SK-N-SH (cell line): ENCODE results near the gene ZNF236. TPM values are rescaled to one million over a fixed set of nuclear protein-coding genes. Genes with fewer than 3 reads are reported as not detected.

ENCODE experiments used
- CTCF ChIA-PET: fragments of 300-600, 350-600 bp; formaldehyde crosslinking; extraction: SDS; loops from one replicate; lab custom pipeline; 2021; lab: Yijun Ruan, JAX
- POLR2A ChIA-PET: fragments of 350-600 bp; sonication (Branson Sonifier 250); formaldehyde crosslinking; extraction: SDS; loops from one replicate; lab custom pipeline; 2020; ENCODE audit warnings: antibody characterized with exemption, inconsistent platforms; lab: Yijun Ruan, JAX
- DNase-seq: peaks from one replicate; pipeline ENCODE4 v3.0.0; 2012
- H2AFZ ChIP-seq: fragments of 200-600 bp; sonication (generic); 2 replicates; pipeline ENCODE4 v1.8.1; 2016; ENCODE audit warnings: antibody characterized with exemption, mild to moderate bottlenecking, low read depth
- H3F3A ChIP-seq: fragments of 200-600 bp; sonication (generic); replicated peaks from 2 replicates; pipeline ENCODE3; 2016; ENCODE audit warnings: antibody characterized with exemption, mild to moderate bottlenecking; ENCODE audit not compliant: insufficient read depth
- H3K27ac ChIP-seq, 2 experiments: fragments of 200-500 bp in 1 of 2; fragments of 200-600 bp in 1 of 2; sonication (Bioruptor generic) in 1 of 2; sonication (generic), shearing (Covaris generic) in 1 of 2; 2 replicates each; pipeline versions ENCODE4 v1.5.1 to v1.6.1; 2014 to 2016; ENCODE audit warnings: low read depth in 2 of 2, inconsistent platforms in 1 of 2, low read length in 1 of 2, mild to moderate bottlenecking in 1 of 2, mixed read lengths in 1 of 2
- H3K27me3 ChIP-seq: fragments of 200-600 bp; sonication (generic), shearing (Covaris generic); 2 replicates; pipeline ENCODE4 v1.6.1; 2016; ENCODE audit warnings: mixed run types; ENCODE audit not compliant: insufficient read depth
- H3K36me3 ChIP-seq, 2 experiments: fragments of 200-500 bp in 1 of 2; fragments of 200-600 bp in 1 of 2; sonication (Bioruptor generic) in 1 of 2; sonication (generic) in 1 of 2; replicated peaks in 1 of 2; 2 replicates each; pipeline versions ENCODE3 to v1.5.1; 2014 to 2016; ENCODE audit warnings: low read length in 1 of 2, mild to moderate bottlenecking in 1 of 2; ENCODE audit not compliant: insufficient read depth in 2 of 2, control insufficient read depth in 1 of 2
- H3K4me1 ChIP-seq, 2 experiments: fragments of 200-500 bp in 1 of 2; fragments of 200-600 bp in 1 of 2; sonication (Bioruptor generic) in 1 of 2; sonication (generic), shearing (Covaris generic) in 1 of 2; 2 replicates each; pipeline versions ENCODE4 v1.5.1 to v1.6.1; 2014 to 2016; ENCODE audit warnings: low read depth in 1 of 2, low read length in 1 of 2, mixed run types in 1 of 2; ENCODE audit not compliant: insufficient read depth in 2 of 2, control insufficient read depth in 1 of 2
- H3K4me2 ChIP-seq: fragments of 200-600 bp; sonication (generic), shearing (Covaris generic); 2 replicates; pipeline ENCODE4 v1.6.1; 2017; ENCODE audit warnings: mixed run types
- H3K4me3 ChIP-seq, 2 experiments: fragments of 200-500 bp in 1 of 2; fragments of 200-600 bp in 1 of 2; sonication (Bioruptor generic) in 1 of 2; sonication (generic), shearing (Covaris generic) in 1 of 2; 2 replicates each; pipeline versions ENCODE4 v1.5.1 to v1.8.1; 2014 to 2016; ENCODE audit warnings: low read depth in 2 of 2, inconsistent platforms in 1 of 2, low read length in 1 of 2, mild to moderate bottlenecking in 1 of 2, mixed read lengths in 1 of 2, moderate library complexity in 1 of 2
- H3K79me2 ChIP-seq: fragments of 200-600 bp; sonication (generic); 2 replicates; pipeline ENCODE4 v1.8.1; 2017; ENCODE audit warnings: mild to moderate bottlenecking; ENCODE audit not compliant: insufficient read depth
- H3K9ac ChIP-seq: fragments of 200-600 bp; sonication (generic); 2 replicates; pipeline ENCODE4 v1.6.1; 2017; ENCODE audit warnings: mixed run types
- H3K9me2 ChIP-seq: fragments of 200-600 bp; sonication (generic); 2 replicates; pipeline ENCODE4 v1.6.1; 2017; ENCODE audit warnings: mixed run types
- H3K9me3 ChIP-seq: fragments of 200-600 bp; sonication (generic); 2 replicates; pipeline ENCODE4 v1.6.1; 2017; ENCODE audit warnings: mixed run types, mild to moderate bottlenecking, moderate library complexity
- H4K20me1 ChIP-seq: fragments of 200-600 bp; sonication (generic); 2 replicates; pipeline ENCODE4 v1.6.1; 2017; ENCODE audit warnings: mild to moderate bottlenecking, mixed run types; ENCODE audit not compliant: insufficient read depth
- CHD2 ChIP-seq: fragments of 150-350 bp; IDR thresholded peaks from 2 replicates; pipeline ENCODE4 v1.6.1; 2018; ENCODE audit warnings: low read length; ENCODE audit not compliant: partially characterized antibody
- EP300 ChIP-seq, 2 experiments: IDR thresholded peaks; 2 replicates each; pipeline versions ENCODE4 v1.4.0 to v1.6.1; 2012; ENCODE audit warnings: borderline replicate concordance in 1 of 2, low read depth in 1 of 2, low read length in 1 of 2
- EZH2phosphoT487 ChIP-seq: fragments of 200-600 bp; sonication (generic); IDR thresholded peaks from 2 replicates; pipeline ENCODE4 v1.6.1; 2017; ENCODE audit warnings: low read depth, mixed run types, mild to moderate bottlenecking, antibody characterized with exemption, moderate library complexity, borderline replicate concordance
- FOSL2 ChIP-seq: IDR thresholded peaks from 2 replicates; pipeline ENCODE4 v1.4.0; 2012; ENCODE audit warnings: low read depth, mild to moderate bottlenecking, moderate library complexity, borderline replicate concordance
- GABPA ChIP-seq: IDR thresholded peaks from 2 replicates; pipeline ENCODE4 v1.4.0; 2012; ENCODE audit warnings: low read depth, mild to moderate bottlenecking
- GATA2 ChIP-seq: sonication (generic); formaldehyde crosslinking; IDR thresholded peaks from 2 replicates; pipeline ENCODE4 v1.5.0; 2020; ENCODE audit warnings: mild to moderate bottlenecking, missing genetic modification reagents
- IRF3 ChIP-seq: fragments of 150-350 bp; IDR thresholded peaks from 2 replicates; pipeline ENCODE4 v1.6.1; 2016; ENCODE audit warnings: mild to moderate bottlenecking, low read depth, low read length
- NFIC ChIP-seq: IDR thresholded peaks from 2 replicates; pipeline ENCODE4 v1.4.0; 2012; ENCODE audit warnings: borderline replicate concordance
- NRF1 ChIP-seq: IDR thresholded peaks from 2 replicates; pipeline ENCODE4 v1.6.1; 2012; ENCODE audit warnings: low read depth, mild to moderate bottlenecking, low read length
- RAD21 ChIP-seq: IDR thresholded peaks from 2 replicates; pipeline ENCODE4 v1.6.1; 2012; ENCODE audit warnings: mild to moderate bottlenecking, low read length
- RXRA ChIP-seq: IDR thresholded peaks from 2 replicates; pipeline ENCODE4 v1.4.0; 2012; ENCODE audit warnings: low read depth, mild to moderate bottlenecking, borderline replicate concordance
- SMC3 ChIP-seq: IDR thresholded peaks from 2 replicates; pipeline ENCODE4 v1.6.1; 2012; ENCODE audit warnings: low read depth, low read length, improper control_type of control experiment
- TCF12 ChIP-seq: IDR thresholded peaks from 2 replicates; pipeline ENCODE4 v1.4.0; 2012
- TEAD4 ChIP-seq: IDR thresholded peaks from 2 replicates; pipeline ENCODE4 v1.4.0; 2012; ENCODE audit warnings: mild to moderate bottlenecking, borderline replicate concordance; ENCODE audit not compliant: insufficient read depth
- USF1 ChIP-seq: IDR thresholded peaks from 2 replicates; pipeline ENCODE4 v1.4.0; 2012; ENCODE audit warnings: low read depth, borderline replicate concordance
- USF2 ChIP-seq: fragments of 150-350 bp; IDR thresholded peaks from 2 replicates; pipeline ENCODE4 v1.6.1; 2017; ENCODE audit warnings: antibody characterized with exemption, low read length, low read depth, borderline replicate concordance
- YY1 ChIP-seq: IDR thresholded peaks from 2 replicates; pipeline ENCODE4 v1.4.0; 2012; ENCODE audit warnings: low read depth, mild to moderate bottlenecking
- ZBTB33 ChIP-seq: IDR thresholded peaks from 2 replicates; pipeline ENCODE4 v1.4.0; 2012; ENCODE audit warnings: low read depth, borderline replicate concordance
- WGBS: methylation state at CpG from one replicate; pipeline ENCODE4 v1.1.6; 2017; ENCODE audit warnings: low lambda C conversion rate; 5-methylcytosine and 5-hydroxymethylcytosine counted together
- polyA plus RNA-seq, 3 experiments: library from polyadenylated mRNA; depleted of rRNA; stranded (reverse); fragments of >200 nt; gene quantifications; 2 replicates each; pipeline ENCODE4 v1.2.3, GENCODE V29; 2012
- TF ChIP-seq, protein P1 (sequence below): IDR thresholded peaks from 2 replicates; pipeline ENCODE4 v1.4.0; 2012; ENCODE audit warnings: low read depth

The ZNF236 gene
- polyA plus RNA-seq, 1 of the 3 experiments (the other 2 are of a cell fraction) = 4.2 TPM

GRCh38 chr18:76984193-76985155 lies 162.1 kb downstream of the ZNF236 start:
- ChIA-PET CTCF (interaction anchor here (0.7 to 8.2 kb wide), 31 partner anchors 8 to 666 kb away, joined by 3 to 191 read pairs (median 6); no protein-coding TSS in a partner anchor), POLR2A (no interaction called here)
- Histone ChIP-seq H3K4me3 (no peak overlapping the region), H3K4me2 (no peak overlapping the region), H3K4me1 (peaks cover 0 to 11% of the 10 kb centered on the region in 2 experiments; a peak in 1 of 4 replicates), H2AFZ (no peak overlapping the region), H3K27ac (no peak overlapping the region), H3K9ac (no peak overlapping the region), H4K20me1 (no peaks in the 10 kb centered on the region), H3K27me3 (no peaks in the 10 kb centered on the region), H3K9me3 (no peaks in the 10 kb centered on the region), H3K9me2 (no peaks in the 10 kb centered on the region), H3F3A (no peaks in the 10 kb centered on the region), H3K36me3 (no peaks in the 10 kb centered on the region), H3K79me2 (no peaks in the 10 kb centered on the region)
- 87% methylated on average over 17 of the region's 40 CpGs for WGBS
- no peak for DNase-seq
- TF ChIP-seq RAD21 = no peak
- TF ChIP-seq CHD2 = no peak
- TF ChIP-seq EZH2phosphoT487 = no peak
- no peak for TF ChIP-seq TCF12
- TF ChIP-seq, protein P1, sequence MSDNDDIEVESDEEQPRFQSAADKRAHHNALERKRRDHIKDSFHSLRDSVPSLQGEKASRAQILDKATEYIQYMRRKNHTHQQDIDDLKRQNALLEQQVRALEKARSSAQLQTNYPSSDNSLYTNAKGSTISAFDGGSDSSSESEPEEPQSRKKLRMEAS = no peak
- TF ChIP-seq FOSL2 = no peak

DNA sequence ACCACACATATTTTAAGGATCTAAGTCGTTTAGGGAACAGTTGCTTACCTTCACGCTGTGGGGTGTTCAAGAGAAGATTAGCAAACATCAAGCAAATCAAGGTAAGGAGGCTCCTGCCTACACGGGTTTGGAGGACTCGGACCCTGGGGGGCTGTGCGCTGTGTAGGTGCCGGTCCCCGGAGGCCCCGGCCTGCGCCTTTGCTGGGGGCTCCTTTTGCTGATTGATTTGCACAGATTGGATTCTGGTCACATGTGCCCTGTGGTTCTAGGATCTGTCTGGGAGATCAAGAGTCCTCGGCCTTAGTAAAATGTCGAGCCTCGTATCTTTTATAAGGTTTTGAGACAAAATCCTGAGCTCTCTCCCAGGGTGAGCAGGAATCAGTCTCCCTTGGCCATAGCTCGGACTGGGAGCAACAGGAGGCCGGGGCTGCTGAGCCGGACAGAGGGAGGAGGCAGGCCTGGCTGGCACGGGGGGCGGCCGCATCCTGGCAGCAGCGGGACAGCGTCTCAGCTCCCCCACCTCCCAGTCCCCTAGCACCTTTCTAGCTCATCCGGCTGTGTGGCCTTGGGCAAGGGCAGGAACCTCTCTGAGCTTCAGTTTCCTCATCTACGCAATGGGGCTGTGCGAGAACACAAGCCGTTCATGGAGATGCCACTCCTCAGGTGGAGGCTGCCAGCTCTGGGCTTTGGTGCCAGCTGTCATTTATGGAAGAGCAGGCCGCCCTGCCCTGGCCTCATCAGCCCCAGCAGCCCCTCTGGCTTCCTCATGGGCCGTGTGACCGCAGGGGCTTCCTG lies 163.0 kb downstream of the ZNF236 start:
- 79% methylated on average over 16 of the region's 27 CpGs for WGBS
- CTCF ChIA-PET = interaction anchor here (1.2 to 8.2 kb wide), 5 partner anchors 13 to 183 kb away, joined by 3 to 191 read pairs (median 50); no protein-coding TSS in a partner anchor
- TF ChIP-seq IRF3 (no peak), USF2 (no peak), USF1 (no peak), SMC3 (no peak), TEAD4 (no peak), NFIC (no peak), ZBTB33 (no peak), FOSL2 (no peak), EP300 (IDR thresholded peaks at IDR 0.05; ENCODE audit: borderline replicate concordance in 1 of 2, low read depth in 1 of 2, low read length in 1 of 2) (no peak), GABPA (no peak), RXRA (no peak), NRF1 (no peak), YY1 (no peak), GATA2 (no peak)
- TF ChIP-seq, protein P1 = no peak

More for the DNA sequence above, 163.0 kb downstream of the ZNF236 start:
- Histone ChIP-seq H3K36me3 (no peaks in the 10 kb centered on the region), H3K9ac (no peak overlapping the region), H3K9me3 (no peaks in the 10 kb centered on the region), H4K20me1 (no peaks in the 10 kb centered on the region), H3K9me2 (no peaks in the 10 kb centered on the region), H3F3A (no peaks in the 10 kb centered on the region), H3K27ac (no peak overlapping the region), H3K27me3 (no peaks in the 10 kb centered on the region), H3K79me2 (no peaks in the 10 kb centered on the region), H2AFZ (no peak overlapping the region), H3K4me1 (peaks cover 0 to 10% of the 10 kb centered on the region in 2 experiments; a peak in 1 of 4 replicates), H3K4me2 (no peak overlapping the region), H3K4me3 (no peak overlapping the region)
- POLR2A ChIA-PET = no interaction called here
- no peak for DNase-seq
